Kasumi-1 (cell line): ENCODE measurements around the gene ELK4.

Experiments
- DNase-seq, 2 experiments: peaks; one replicate each; lab custom pipeline; 2025; lab: John Stamatoyannopoulos, UW

ELK4 gene

GRCh38 chr1:205595435-205595834, 36.4 kb downstream of the ELK4 start:
- DNase-seq: no peak

GRCh38 chr1:205594846-205595245, 37.0 kb downstream of the ELK4 start:
- no peak for DNase-seq

GRCh38 chr1:205593967-205594366, 37.8 kb downstream of the ELK4 start:
- no peak for DNase-seq

- no peak for DNase-seq
These were observed 38.3 kb downstream of the ELK4 start for GRCh38 chr1:205593532-205593931.

GRCh38 chr1:205592443-205593003, 39.3 kb downstream of the ELK4 start:
- DNase-seq: no peak

- DNase-seq: peak; percentile 72 to 77
These were observed 40.1 kb downstream of the ELK4 start for GRCh38 chr1:205591522-205592351.

GRCh38 chr1:205590777-205591513, 40.9 kb downstream of the ELK4 start:
- no peak for DNase-seq

GRCh38 chr1:205590457-205590768, 41.4 kb downstream of the ELK4 start:
- no peak for DNase-seq

GRCh38 chr1:205589618-205590456, 42.0 kb downstream of the ELK4 start:
- no peak for DNase-seq

GRCh38 chr1:205589046-205589445, 42.8 kb downstream of the ELK4 start:
- DNase-seq: no peak

- DNase-seq: peak; percentile 64 to 83
These were observed 43.2 kb downstream of the ELK4 start for GRCh38 chr1:205588636-205589035.

GRCh38 chr1:205587581-205587980, 44.2 kb downstream of the ELK4 start:
- no peak for DNase-seq

- DNase-seq: no peak
These were observed 45.7 kb downstream of the ELK4 start for GRCh38 chr1:205585835-205586785.

GRCh38 chr1:205585169-205585834, 46.5 kb downstream of the ELK4 start:
- DNase-seq: no peak

GRCh38 chr1:205584732-205585131, 47.1 kb downstream of the ELK4 start:
- DNase-seq: no peak

GRCh38 chr1:205583461-205584130, 48.2 kb downstream of the ELK4 start:
- no peak for DNase-seq

- DNase-seq: no peak
These were observed 49.1 kb downstream of the ELK4 start for GRCh38 chr1:205582471-205583291.

- no peak for DNase-seq
These were observed 49.8 kb downstream of the ELK4 start for GRCh38 chr1:205582046-205582445.
